NCI-H187 treated with DMSO at 0.1 percent for 48 hours (cell line): Measurements from ENCODE around the gene ACTRT2.

Experiments used
- DNase-seq: peaks from one replicate; lab custom pipeline; 2025; lab: John Stamatoyannopoulos, UW

Gene ACTRT2

GRCh38 chr1:3018576-3018975 is 2.7 kb upstream of the ACTRT2 start:
- DNase-seq = no peak

- no peak for DNase-seq
These were observed 2.2 kb upstream of the ACTRT2 start for GRCh38 chr1:3019007-3019515.

- no peak for DNase-seq
These were observed 1.7 kb upstream of the ACTRT2 start for GRCh38 chr1:3019516-3020051.

- no peak for DNase-seq
These were observed 881 bp upstream of the ACTRT2 start for GRCh38 chr1:3020263-3020909.

- no peak for DNase-seq
These were observed 634 bp downstream of the ACTRT2 start for GRCh38 chr1:3021801-3022401.

- DNase-seq = no peak
These were observed 1.3 kb downstream of the ACTRT2 start for GRCh38 chr1:3022511-3022973.

GRCh38 chr1:3022976-3023375 is 1.7 kb downstream of the ACTRT2 start:
- no peak for DNase-seq

GRCh38 chr1:3024019-3024418 is 2.8 kb downstream of the ACTRT2 start:
- no peak for DNase-seq

GRCh38 chr1:3024588-3024987 is 3.3 kb downstream of the ACTRT2 start:
- no peak for DNase-seq

GRCh38 chr1:3026124-3026523 is 4.9 kb downstream of the ACTRT2 start:
- DNase-seq = no peak

GRCh38 chr1:3026581-3027391 is 5.5 kb downstream of the ACTRT2 start:
- DNase-seq = no peak

- DNase-seq = no peak
These were observed 6.5 kb downstream of the ACTRT2 start for GRCh38 chr1:3027611-3028371.

GRCh38 chr1:3028531-3029282 is 7.4 kb downstream of the ACTRT2 start:
- DNase-seq = no peak

GRCh38 chr1:3029481-3029961 is 8.3 kb downstream of the ACTRT2 start:
- no peak for DNase-seq

GRCh38 chr1:3029991-3030662 is 8.9 kb downstream of the ACTRT2 start:
- no peak for DNase-seq

- DNase-seq = no peak
These were observed 9.6 kb downstream of the ACTRT2 start for GRCh38 chr1:3030663-3031381.

- DNase-seq = no peak
These were observed 10.3 kb downstream of the ACTRT2 start for GRCh38 chr1:3031401-3032221.

GRCh38 chr1:3032371-3033039 is 11.2 kb downstream of the ACTRT2 start:
- no peak for DNase-seq
